DMS153 treated with DMSO at 0.1 percent for 48 hours (cell line): Measurements from ENCODE around the gene SH3GLB2.
A peak's percentile ranks its signal among the peaks of the same experiment; 100 is the strongest.
"Not testable (repeated sequence)": the region's sequence is repeated elsewhere in the genome, so short reads cannot be mapped to it uniquely, and the experiment has no call there.

Source experiments
- DNase-seq: peaks from one replicate; lab custom pipeline; 2025; ENCODE audit not compliant: unreplicated experiment; lab: John Stamatoyannopoulos, UW

SH3GLB2 gene

GRCh38 chr9:129054163-129054851 lies 26.2 kb upstream of the SH3GLB2 start:
- no peak for DNase-seq

GRCh38 chr9:129053020-129053419 lies 24.9 kb upstream of the SH3GLB2 start:
- DNase-seq: no peak

DNA sequence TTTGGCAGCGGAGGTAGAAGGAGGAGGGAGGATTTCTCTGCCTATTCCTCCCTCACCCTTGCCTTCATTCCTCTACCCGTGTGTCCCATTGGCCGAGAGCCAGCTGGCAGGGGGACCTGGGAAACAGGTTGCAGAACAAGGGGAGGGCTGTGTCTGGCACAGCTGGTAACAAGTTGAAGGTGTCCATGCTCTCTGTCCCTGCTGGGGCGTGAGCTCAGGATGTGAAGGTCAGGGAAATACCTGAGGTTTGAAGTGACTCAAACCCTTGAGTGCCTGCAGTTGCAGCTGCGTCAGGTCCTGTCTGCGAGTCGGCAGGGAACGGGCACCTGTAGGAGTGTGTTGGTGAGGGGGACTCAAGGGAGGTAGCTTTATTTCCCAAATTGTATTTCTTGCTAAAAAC lies 24.5 kb upstream of the SH3GLB2 start:
- DNase-seq: no peak

GRCh38 chr9:129042016-129042415 lies 13.9 kb upstream of the SH3GLB2 start:
- DNase-seq: no peak

DNA sequence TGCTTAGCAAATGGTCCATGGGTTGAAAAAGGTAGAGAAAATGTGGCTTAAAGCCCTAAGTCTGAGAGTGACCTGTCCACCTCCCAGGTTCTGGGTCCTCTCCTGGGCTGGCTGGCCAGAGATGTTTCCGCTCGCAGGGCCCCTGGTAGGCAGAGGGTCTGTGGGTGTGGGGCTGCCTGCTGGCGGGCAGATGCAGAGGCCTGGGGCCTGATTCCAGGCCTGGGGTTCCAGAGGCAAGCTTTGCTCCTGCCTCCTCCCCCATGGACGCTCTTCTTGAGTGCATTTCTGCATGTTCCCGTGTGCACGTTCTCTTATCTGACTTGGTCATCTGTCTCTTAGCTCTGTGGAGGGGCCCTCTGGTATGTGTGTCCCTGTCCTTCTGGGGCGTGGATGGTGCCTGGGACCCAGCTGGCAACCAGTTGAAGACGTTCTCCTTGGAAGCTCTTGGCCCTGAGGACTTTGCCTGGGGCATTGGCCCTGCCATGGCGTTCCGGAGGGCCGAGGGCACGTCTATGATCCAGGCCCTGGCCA lies 12.0 kb upstream of the SH3GLB2 start:
- DNase-seq: no peak

DNA sequence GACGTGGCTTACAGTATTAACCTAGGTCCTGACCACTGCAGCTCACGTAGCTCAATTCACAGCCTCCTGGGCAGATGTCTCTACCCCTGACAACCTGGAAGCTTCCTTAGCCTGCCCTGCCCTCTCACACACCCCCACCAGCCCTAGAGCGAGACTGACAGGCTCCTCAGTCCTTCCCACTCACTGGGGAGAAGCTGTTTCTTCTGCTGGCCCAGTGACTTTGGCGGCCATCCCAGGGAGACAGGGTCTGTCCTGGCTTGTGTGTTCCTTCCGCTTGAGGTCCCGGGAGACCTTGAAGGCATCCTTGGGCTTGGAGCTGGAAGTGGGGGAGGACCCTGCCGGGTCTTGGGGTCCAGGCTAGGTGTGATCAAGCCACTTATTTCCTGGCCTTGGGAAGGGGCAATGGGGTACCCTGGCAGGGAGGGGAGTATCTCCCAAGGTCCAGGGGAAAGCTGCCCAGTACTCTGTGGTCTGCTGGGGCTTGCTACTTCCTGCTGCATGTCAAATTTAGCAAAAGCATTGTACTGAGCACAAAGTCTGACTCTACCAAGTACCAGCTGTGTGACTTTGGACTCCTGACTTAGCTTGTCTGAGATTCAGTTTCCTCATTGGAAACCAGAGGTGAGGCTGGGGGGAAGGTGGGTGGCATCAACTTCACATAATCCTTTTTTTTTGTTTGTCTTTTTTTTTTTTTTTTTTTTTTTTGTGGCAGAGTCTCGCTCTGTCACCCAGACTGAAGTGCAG lies 10.2 kb upstream of the SH3GLB2 start:
- no peak for DNase-seq

DNA sequence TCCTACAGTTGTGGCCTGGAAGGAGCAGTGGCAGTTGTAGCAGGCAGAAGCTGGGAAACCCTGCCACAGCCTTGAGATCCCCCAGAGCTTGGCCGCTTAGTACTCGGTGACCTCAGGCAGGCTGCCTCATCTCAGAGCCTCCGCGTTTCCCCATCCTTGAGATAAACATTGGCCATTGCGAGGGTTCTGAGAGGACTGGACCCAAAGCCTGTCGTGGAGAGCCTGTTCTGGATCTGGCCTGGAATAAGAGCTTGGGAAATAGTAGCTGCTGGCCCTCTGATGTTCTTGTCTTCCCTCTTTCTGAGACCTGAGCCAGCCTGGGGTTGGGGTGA lies 9.6 kb upstream of the SH3GLB2 start:
- DNase-seq: no peak

- no peak for DNase-seq
Observed at GRCh38 chr9:129036923-129037766, 9.0 kb upstream of the SH3GLB2 start.

- DNase-seq: peak; percentile 99
Observed at GRCh38 chr9:129036241-129036922, 8.3 kb upstream of the SH3GLB2 start, which contains the start of gene MIGA2. TSS of gene MIGA2 (plus strand) at chr9:129036626. CDS start at chr9:129040595, 3,969 bp downstream.

- not testable (repeated sequence) for DNase-seq
Observed at GRCh38 chr9:129035838-129036237, 7.7 kb upstream of the SH3GLB2 start.

- no peak for DNase-seq
Observed at GRCh38 chr9:129033216-129033615, 5.1 kb upstream of the SH3GLB2 start.

DNA sequence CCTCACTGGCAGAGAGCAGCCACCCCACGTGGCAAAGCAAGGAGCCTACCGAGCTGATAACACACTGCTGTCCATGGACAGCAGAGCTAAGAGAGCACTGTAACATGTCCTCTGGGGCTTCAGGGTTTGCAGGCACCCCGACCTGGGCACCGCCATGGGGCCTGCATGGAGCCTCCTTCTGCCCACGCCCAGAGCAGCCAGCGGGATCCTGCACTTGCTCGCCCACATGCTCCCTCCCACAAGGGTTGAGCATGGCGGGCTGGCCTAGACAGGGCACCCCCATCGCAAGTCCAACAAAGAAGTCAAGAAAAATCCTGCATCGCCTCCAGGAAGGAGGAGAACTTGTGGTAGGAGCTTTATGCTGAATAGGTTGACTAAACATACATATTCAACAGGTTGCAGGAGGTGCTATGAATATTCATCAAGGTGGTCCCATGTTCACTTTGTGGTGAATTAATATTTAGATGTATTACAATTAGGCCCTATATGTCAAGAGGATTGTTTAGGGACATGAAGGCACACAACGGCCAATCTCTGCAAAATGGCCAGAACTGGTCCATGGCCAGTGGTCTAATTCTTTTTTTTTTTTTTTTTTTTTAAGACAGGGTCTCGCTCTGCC lies 4.5 kb upstream of the SH3GLB2 start:
- DNase-seq: no peak

DNA sequence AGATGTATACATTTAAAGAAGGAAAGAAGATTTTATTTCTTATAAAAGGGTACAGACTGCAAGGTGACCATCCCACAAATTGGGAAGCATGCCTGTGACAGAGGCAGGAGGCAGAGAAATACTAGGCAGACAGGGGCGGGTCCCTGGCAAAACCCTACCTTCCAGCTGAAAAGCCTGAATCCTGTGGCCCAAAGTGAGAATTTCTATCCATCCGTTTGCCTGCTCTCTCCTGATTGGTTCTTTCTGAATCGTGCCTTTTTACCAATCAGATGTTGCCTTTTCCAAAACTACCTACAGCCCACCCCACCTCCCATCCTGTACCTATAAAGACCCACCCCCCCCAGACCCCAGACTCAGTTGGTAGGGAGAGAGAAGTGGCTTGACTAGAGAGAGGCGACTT lies 3.4 kb upstream of the SH3GLB2 start:
- DNase-seq: no peak

DNA sequence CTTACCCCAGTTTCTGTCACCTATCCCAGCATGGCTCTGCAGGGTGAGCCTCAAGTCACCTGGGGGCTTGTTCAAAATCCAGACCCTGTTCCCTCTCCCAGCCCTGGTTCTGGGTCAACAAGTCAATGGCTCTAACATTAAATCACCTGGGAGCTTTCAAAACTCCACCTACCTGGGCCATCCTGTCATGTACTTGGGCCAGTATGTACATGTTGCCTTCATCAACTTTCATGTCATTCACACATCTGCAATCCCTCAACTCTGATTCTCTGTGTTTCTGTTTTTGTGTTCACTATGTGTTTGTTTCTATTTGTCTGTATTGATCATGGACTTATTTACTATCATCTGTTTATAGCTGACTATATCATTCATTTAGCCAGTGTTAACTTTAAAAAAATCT lies 2.1 kb upstream of the SH3GLB2 start:
- no peak for DNase-seq

- no peak for DNase-seq
Observed at GRCh38 chr9:129027685-129028191, 393 bp downstream of the SH3GLB2 start.

GRCh38 chr9:129027224-129027684 lies 877 bp downstream of the SH3GLB2 start:
- DNase-seq: no peak

DNA sequence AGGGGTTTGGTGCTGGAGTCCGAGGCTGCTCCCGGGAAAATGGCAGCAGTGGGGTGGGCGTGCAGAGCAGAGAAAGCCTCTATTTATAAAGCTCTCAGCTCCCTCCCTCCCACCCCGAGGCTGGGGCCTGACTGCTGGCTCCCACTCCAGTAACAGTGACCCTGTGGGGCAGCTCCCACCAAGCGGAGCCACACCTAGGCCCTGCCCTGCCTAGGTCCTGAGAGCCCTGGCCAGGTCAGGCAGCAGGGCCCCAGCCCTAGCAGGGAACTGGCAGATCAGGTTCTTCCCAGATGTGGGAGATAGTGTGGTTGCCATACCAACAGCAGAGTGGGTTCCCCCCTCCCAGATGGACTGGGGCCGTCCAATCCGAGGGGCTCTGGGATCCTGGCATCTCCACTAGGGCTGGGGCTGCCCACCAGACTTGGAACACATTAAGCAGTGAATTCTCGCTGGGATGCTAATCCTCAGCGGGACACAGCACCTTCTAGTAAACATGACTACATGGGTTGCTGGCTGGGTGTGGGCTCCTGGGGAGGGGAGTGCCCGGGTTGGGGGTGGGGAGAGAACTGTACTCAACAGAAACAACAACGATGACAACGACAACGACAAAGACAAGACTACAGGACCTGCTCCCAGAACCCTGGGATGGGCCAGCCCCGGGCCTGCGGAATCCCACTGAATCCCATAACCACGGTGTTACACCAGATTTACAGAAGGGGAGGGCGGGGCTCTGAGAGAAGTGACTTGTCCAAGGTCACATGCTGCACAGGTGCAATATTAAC lies 1.5 kb downstream of the SH3GLB2 start:
- no peak for DNase-seq

DNA sequence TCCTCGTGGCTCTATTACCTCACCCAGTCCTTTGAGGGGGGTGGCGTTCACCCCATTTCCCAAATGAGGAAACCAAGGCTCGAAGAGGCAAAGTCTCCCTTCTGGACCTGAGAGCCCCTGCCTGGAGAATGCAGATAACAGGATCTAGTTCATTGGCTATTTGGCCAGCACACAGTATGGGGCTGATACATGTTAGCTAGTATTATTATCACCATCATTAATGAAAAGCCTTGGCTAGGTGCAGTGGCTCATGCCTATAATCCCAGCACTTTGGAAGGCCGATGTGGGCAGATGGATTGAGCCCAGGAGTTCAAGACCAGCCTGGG lies 4.3 kb downstream of the SH3GLB2 start:
- DNase-seq: no peak

DNA sequence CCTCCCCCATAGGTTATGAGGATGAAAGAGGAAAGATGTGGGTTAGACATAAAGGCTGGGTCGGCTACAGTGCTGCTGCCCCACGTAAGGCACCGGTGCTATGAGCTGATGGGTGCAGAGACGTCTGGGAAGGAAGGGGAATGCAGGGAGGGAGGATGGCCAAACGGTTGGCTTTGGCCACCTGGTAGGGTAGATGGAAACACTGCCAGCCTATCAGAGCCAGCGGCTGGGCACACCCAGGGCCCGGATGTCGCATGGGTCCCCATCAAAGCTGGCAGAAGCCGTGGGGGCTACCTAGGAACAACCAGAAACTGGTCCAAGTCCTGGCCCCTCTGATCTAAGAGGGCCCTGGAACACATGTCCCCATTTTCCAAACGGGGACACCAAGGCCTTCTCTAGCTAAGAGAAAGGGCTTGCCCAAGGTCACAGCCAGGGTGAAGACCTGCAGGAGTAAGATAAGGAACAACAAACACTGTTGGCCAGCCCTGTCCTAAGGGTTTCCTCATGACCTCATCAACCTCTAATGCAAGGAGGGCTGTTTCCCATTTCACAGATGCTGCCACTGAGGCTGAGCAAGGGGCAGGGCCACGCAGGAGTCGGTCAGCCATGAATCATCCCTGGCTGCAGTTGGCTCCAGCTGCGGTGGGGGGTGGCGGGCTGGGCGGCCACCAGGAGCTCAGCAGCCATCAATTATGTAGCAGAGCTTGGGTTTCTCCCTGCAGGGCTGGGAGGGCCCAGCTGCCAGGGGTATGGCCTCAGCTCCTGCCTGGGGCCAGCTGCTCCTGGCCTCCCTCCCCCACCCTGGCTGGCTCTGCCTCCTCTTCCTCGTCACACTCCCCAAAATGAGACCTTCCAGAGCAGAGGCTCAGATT lies 4.9 kb downstream of the SH3GLB2 start:
- DNase-seq: no peak
